Measurements from ENCODE around the gene GDPGP1. TPM values are rescaled to one million over a fixed set of nuclear protein-coding genes. Genes with fewer than 3 reads are reported as not detected.
A peak's percentile ranks its signal among the peaks of the same experiment; 100 is the strongest.
"Not testable (repeated sequence)": the region's sequence is repeated elsewhere in the genome, so short reads cannot be mapped to it uniquely, and the experiment has no call there.

Gene GDPGP1
- 10 to 100 TPM; 10.2 to 10.3 TPM for total RNA-seq

DNA sequence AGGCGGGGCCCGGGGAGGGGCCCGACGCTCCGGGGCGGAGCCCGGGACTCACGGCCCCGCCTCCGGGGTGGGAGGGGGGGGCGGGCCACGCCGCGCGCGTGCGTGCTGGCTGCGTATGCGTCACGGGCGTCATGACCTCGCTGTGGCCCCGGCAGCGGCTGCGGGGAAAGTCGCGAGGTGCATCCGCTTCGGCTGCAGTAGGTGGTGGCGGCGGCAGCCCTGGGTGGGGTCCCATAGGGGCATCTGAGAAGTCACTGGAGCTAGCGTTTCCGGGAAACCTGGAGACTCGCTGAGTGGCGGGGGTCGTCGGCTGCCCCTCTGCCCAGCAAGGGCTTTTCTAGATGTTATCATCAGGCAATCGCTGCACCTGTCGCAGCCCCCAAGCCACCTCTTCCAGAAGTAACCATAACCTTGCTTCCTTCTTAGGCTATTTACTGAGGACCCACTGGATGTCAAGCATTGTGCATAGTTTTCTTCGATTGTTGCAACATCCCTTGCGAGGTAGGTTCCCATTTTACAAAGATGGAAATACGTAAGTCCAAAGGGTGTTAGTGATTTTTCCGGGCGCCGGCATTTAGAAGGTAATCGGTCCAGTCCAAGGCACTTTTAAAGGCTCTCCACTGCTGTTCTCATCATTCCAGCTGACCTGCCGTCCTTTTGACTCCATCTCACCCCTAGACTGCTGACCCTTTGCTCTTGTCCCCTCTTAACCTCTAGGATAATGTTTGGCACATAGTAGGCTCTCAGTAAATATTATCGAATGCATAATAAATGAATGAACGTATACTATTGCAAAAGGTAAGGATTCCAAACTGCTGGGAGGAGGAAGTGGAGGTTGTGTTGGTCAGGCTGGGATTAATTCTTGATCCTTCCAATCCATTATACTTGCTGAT, at the start of gene GDPGP1:
TSS of gene GDPGP1 (plus strand) at position 114 of the 893 bp plus-strand sequence. CDS start 6,700 bp downstream, outside the sequence.
- H3K36me3 Mint-ChIP-seq: peaks cover 19% of the 10 kb centered on the region
- peaks cover 45% of the 10 kb centered on the region for H3K4me1 Mint-ChIP-seq
- peak within 1 kb of the TSS; percentile 96 for H3K4me3 Mint-ChIP-seq
- peak; percentile 95 for DNase-seq
- POLR2A ChIA-PET: interaction anchor here (0.6 to 4.6 kb wide), 19 partner anchors 8 to 697 kb away, joined by 3 to 40 read pairs (median 4); partner anchors contain the start of genes IDH2, IQGAP1, NGRN and SEMA4B
- no peaks in the 10 kb centered on the region for H3K27me3 Mint-ChIP-seq
- ATAC-seq (ENCODE audit: low read depth): peak; percentile 75
- no peaks in the 10 kb centered on the region for H3K9me3 Mint-ChIP-seq
- peak within 1 kb of the TSS; percentile 93 for H3K27ac Mint-ChIP-seq

DNA sequence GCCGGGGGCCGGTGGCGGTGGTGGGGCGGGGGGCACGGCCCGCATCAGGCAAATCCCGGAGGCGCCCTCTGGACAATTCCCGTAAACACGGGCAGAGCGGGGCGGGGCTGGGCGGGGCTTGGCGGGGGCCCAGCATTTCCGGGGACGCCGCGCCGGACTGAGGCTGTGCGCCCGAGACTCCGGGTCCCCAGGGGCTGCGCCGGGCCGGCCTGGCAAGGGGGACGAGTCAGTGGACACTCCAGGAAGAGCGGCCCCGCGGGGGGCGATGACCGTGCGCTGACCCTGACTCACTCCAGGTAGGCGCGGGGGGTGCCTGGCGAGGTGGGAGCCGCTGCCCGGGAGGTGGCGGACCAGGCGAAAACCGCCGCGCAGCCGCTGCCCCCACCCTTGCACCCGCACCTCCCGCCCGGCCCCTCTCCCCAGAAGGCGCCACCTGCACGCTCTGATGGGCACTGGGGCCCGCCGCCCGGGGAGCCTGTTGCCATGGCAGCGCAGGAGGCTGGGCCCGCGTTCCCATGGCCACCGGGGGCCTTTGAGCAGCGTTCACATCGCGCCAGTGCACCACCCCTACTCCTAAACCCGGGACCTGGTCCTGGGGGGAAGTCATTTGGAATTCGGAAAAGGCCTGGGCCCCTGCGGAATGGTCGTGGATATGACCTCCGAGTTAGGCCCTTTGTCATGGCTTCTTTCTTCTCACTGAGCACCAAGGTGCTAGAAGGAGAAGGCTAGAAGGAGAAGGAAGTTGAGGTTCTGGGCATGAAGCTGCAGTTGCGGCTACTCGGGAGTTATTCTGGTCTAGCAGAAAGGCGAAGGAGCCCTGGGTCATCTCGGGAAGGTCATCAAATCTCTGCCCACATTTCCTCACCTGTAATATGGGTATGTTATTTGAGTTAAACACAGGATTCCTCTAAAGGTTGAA, 49.0 kb upstream of the GDPGP1 start:
- peak; percentile 72 for DNase-seq
- peak overlapping the region; percentile 88 for H3K4me3 Mint-ChIP-seq
- peak overlapping the region; percentile 67 for H3K27ac Mint-ChIP-seq
- peaks cover 5% of the 10 kb centered on the region for H3K27me3 Mint-ChIP-seq
- no peaks in the 10 kb centered on the region for H3K9me3 Mint-ChIP-seq
- H3K36me3 Mint-ChIP-seq: no peaks in the 10 kb centered on the region
- peaks cover 10% of the 10 kb centered on the region for H3K4me1 Mint-ChIP-seq
- POLR2A ChIA-PET: interaction anchor here (0.6 kb wide), 1 partner anchor 16 kb away, joined by 3 read pairs; the partner anchor contains the start of gene SEMA4B
- ATAC-seq (ENCODE audit: low read depth): peak; percentile 84

DNA sequence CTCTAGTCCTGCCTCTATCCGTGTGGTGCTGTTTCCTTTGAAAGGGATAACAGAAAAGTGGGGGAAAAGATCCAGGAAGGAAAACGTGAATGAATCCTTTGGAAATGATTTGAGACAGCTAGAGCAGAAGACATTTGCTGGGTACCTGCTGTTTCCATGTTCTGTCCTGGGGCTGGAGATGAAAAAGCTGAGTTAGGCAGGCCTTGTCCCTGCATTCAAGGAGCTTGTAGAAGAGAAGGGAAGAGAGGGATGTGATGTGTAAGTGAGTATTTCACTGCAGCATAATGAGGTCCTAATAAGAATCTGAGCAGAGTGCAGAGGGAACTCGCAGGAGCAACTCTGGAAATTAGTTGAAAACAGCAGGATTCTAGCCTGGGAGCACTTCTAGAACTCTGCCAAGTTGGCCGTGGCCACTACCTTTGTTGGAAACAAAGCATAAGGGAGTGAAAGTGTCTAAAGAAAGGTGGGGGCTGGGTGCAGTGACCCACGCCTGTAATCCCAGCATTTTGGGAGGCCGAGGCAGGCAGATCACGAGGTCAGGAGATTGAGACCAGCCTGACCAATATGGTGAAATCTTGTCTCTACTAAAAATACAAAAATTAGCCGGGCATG, 46.6 kb upstream of the GDPGP1 start:
- Mint-ChIP-seq H3K36me3 (no peaks in the 10 kb centered on the region), H3K4me1 (peaks cover 20% of the 10 kb centered on the region), H3K27ac (no peak overlapping the region), H3K9me3 (no peaks in the 10 kb centered on the region), H3K27me3 (no peaks in the 10 kb centered on the region), H3K4me3 (no peak overlapping the region)
- DNase-seq: no peak
- ATAC-seq (ENCODE audit: low read depth): no peak
- POLR2A ChIA-PET: no interaction called here

DNA sequence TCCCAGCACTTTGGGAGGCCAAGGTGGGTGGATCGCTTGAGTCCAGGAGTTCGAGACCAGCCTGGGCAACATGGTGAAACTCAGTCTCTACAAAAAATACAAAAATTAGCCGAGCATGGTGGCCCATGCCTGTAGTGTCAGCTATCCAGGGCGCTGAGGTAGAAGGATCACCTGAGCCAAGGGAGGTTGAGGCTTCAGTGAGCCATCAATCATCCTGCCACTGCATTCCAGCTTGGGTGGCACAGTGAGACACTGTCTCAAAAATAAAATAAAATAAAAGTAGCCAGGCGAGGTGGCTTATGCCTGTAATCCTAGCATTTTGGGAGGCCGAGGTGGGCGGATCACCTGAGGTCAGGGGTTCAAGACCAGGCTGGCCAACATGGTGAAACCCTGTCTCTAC, 45.9 kb upstream of the GDPGP1 start:
- not testable (repeated sequence) for H3K36me3 Mint-ChIP-seq; ATAC-seq (ENCODE audit: low read depth); H3K9me3 Mint-ChIP-seq; H3K4me3 Mint-ChIP-seq; H3K27ac Mint-ChIP-seq; DNase-seq; H3K27me3 Mint-ChIP-seq
- POLR2A ChIA-PET: interaction anchor here (1.3 kb wide), 1 partner anchor 13 kb away, joined by 4 read pairs; the partner anchor contains the start of gene SEMA4B
- H3K4me1 Mint-ChIP-seq: peaks cover 25% of the 10 kb centered on the region

DNA sequence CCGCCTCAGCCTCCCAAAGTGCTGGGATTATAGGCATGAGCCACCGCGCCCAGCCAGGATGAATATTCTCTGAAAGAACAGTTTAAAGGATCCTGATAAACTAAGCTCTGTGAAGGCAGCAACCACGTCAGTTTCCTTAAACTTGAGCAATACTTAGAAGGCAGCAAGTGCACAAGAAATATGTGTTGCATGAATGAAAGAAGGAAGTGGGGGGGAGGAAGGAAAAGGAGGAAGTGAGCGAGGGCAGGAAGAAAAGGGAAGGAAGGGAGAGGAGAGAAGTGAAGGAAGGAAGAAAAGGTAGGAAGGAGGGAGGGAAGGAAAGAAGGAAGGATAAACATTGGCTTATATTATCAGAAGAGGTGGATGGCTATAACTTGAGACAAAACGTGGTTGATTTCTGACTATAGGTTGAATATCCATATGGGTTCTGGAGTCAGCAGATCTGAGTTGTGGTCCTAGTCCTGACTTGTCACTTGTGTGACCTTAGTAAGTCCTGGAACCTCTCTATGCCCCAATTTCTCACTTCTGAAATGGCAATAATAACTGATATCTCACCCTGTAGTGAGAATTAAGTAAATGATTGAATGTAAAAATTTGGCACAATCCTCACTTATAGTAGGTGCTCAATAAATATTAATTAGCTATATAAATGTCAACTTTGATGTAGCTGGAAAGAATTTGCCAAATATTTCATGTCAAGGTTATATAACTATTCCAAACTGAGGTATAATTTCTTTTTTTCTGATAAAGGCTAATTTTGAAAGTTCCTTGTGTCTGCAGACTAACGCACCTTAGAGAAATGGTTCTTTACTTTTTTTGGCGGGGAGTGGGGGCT, 44.9 kb upstream of the GDPGP1 start:
- H3K4me3 Mint-ChIP-seq: no peak overlapping the region
- no peaks in the 10 kb centered on the region for H3K36me3 Mint-ChIP-seq
- H3K4me1 Mint-ChIP-seq: peaks cover 31% of the 10 kb centered on the region
- DNase-seq (no peak), ATAC-seq (ENCODE audit: low read depth) (no peak)
- H3K9me3 Mint-ChIP-seq: no peaks in the 10 kb centered on the region
- H3K27me3 Mint-ChIP-seq: no peaks in the 10 kb centered on the region
- peak overlapping the region; percentile 16 for H3K27ac Mint-ChIP-seq
- POLR2A ChIA-PET: interaction anchor here (1.3 kb wide), 1 partner anchor 12 kb away, joined by 4 read pairs; the partner anchor contains the start of gene SEMA4B

DNA sequence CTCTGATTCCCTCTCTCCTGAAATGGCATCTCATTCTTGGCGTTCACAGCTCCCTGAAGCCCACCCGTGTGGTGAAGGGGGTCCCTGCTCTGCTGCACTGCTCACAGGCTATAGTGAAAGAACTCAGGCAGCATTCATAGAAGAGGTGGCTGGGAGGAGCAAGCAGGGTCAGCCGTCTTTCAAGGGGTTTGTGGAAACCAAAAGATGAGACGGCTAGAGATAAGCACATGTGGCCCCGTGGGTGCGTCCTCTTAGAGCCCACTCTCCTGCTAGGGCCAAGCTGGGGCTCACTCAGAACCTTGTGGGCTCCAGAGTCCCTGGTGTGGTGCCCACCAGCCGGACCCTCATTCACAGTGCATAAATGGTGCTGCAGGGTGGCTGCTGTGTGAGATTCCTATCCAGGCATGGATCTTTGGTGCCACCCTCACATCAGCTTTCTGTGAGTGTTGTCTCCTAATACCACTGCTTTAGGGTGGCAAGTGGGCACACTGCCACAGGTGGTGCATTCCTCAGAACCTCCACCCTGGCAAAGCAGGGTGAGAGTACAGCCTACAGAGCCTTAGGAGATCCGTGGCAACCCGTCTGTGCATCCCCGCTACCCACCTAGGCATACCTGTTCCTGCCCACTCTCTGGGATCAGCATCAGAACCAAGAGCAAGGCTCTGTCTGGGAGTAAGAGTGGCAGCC, 44.1 kb upstream of the GDPGP1 start:
- Mint-ChIP-seq H3K4me1 (peaks cover 30% of the 10 kb centered on the region), H3K4me3 (no peak overlapping the region), H3K27me3 (no peaks in the 10 kb centered on the region), H3K9me3 (no peaks in the 10 kb centered on the region), H3K27ac (no peak overlapping the region), H3K36me3 (no peaks in the 10 kb centered on the region)
- POLR2A ChIA-PET: interaction anchor here (4.3 kb wide), 1 partner anchor 11 kb away, joined by 36 read pairs; the partner anchor contains the start of gene SEMA4B
- no peak for DNase-seq
- ATAC-seq (ENCODE audit: low read depth): no peak

GRCh38 chr15:90190606-90191343, 43.2 kb upstream of the GDPGP1 start:
- no peaks in the 10 kb centered on the region for H3K9me3 Mint-ChIP-seq
- no peak overlapping the region for H3K27ac Mint-ChIP-seq
- peaks cover 25% of the 10 kb centered on the region for H3K4me1 Mint-ChIP-seq
- H3K27me3 Mint-ChIP-seq: no peaks in the 10 kb centered on the region
- ATAC-seq (ENCODE audit: low read depth) (no peak), DNase-seq (no peak)
- H3K4me3 Mint-ChIP-seq: no peak overlapping the region
- POLR2A ChIA-PET: interaction anchor here (1.3 to 4.3 kb wide), 2 partner anchors 11 to 43 kb away, joined by 4 to 36 read pairs; partner anchors contain the start of genes CIB1, GDPGP1 and SEMA4B
- H3K36me3 Mint-ChIP-seq: no peaks in the 10 kb centered on the region

- POLR2A ChIA-PET: interaction anchor here (1.3 to 4.3 kb wide), 2 partner anchors 10 to 42 kb away, joined by 4 to 36 read pairs; partner anchors contain the start of genes CIB1, GDPGP1 and SEMA4B
- H3K36me3 Mint-ChIP-seq: no peaks in the 10 kb centered on the region
- no peak overlapping the region for H3K4me3 Mint-ChIP-seq
- H3K4me1 Mint-ChIP-seq: peaks cover 25% of the 10 kb centered on the region
- H3K9me3 Mint-ChIP-seq: no peaks in the 10 kb centered on the region
- no peaks in the 10 kb centered on the region for H3K27me3 Mint-ChIP-seq
- peak overlapping the region; percentile 63 for H3K27ac Mint-ChIP-seq
- no peak for DNase-seq
- no peak for ATAC-seq (ENCODE audit: low read depth)
Measured at GRCh38 chr15:90191344-90191687, 42.7 kb upstream of the GDPGP1 start.

- POLR2A ChIA-PET: interaction anchor here (0.6 to 4.3 kb wide), 7 partner anchors 9 to 744 kb away, joined by 3 to 36 read pairs (median 3); partner anchors contain the start of genes CIB1, GDPGP1 and SEMA4B
- ATAC-seq (ENCODE audit: low read depth): peak; percentile 41
- Mint-ChIP-seq H3K27ac (peak overlapping the region; percentile 77), H3K4me1 (peaks cover 25% of the 10 kb centered on the region), H3K27me3 (no peaks in the 10 kb centered on the region), H3K4me3 (peak overlapping the region; percentile 84), H3K9me3 (no peaks in the 10 kb centered on the region), H3K36me3 (no peaks in the 10 kb centered on the region)
- peak; percentile 42 for DNase-seq
Measured at GRCh38 chr15:90191794-90192509, 42.1 kb upstream of the GDPGP1 start.

DNA sequence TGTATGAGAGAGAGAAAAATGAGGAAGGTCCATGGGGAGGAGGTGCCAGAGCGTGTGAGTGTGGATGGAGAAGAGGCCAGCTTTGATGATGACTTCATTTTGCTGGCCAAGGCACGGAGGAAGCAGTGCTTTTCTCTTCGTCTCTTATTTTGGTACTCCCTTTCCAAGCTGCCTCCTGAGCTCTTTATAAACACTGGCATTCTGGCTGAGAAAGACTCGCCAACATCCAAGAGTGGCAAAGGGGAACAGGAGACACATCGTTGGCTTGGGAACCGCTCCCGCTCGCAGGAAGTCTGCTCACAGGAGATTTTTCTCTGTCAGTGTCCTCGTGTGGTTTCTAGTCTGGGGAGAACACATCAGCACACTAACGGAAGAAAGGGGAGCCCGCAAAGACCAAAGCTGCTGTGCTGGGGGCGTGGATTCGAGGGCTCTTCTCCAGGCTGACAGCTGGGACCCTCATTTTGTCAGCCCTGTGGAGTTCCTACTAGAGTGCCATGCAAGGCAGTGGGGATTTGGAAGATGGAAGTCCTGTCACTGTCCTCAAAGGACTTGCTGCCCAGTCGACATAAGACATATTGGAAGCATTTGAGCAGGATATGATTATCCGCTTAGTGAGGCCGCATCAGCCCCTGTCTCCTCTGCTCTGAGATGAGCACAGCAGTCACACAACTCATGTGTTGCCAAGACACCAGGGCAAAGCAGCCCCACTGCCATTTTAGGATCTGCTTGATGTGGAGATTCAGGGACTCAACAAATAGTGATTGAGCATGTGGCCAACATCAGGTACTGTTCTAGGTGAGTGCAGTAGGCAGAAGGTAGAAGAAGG, 40.8 kb upstream of the GDPGP1 start:
- ATAC-seq (ENCODE audit: low read depth): peak; percentile 56
- peaks cover 25% of the 10 kb centered on the region for H3K4me1 Mint-ChIP-seq
- POLR2A ChIA-PET: interaction anchor here (0.8 to 4.3 kb wide), 3 partner anchors 8 to 29 kb away, joined by 3 to 36 read pairs (median 3); partner anchors contain the start of gene SEMA4B
- H3K27me3 Mint-ChIP-seq: no peaks in the 10 kb centered on the region
- peak; percentile 47 for DNase-seq
- H3K27ac Mint-ChIP-seq: peak overlapping the region; percentile 78
- no peaks in the 10 kb centered on the region for H3K9me3 Mint-ChIP-seq
- H3K4me3 Mint-ChIP-seq: peak overlapping the region; percentile 48
- no peaks in the 10 kb centered on the region for H3K36me3 Mint-ChIP-seq
